HEK293 (cell line): ENCODE results near the gene SRPX.

Source experiments
- CTCF ChIA-PET: fragments of 350-600 bp; formaldehyde crosslinking; extraction: SDS; loops from one replicate; lab custom pipeline; 2021; ENCODE audit warnings: antibody characterized with exemption; lab: Yijun Ruan, JAX
- POLR2A ChIA-PET: fragments of 300-600 bp; formaldehyde crosslinking; extraction: SDS; loops from one replicate; lab custom pipeline; 2020; ENCODE audit warnings: antibody characterized with exemption, inconsistent platforms; lab: Yijun Ruan, JAX
- H3K27ac ChIP-seq: fragments of 200-500 bp; sonication (Bioruptor generic); 2 replicates; pipeline ENCODE4 v1.5.1; 2014; ENCODE audit warnings: low read depth, low read length, control low read depth, inconsistent platforms; ENCODE audit errors: extremely low read depth
- H3K36me3 ChIP-seq, 2 experiments: fragments of 200-500 bp in 1 of 2; sonication (Bioruptor generic) in 1 of 2; 1 replicate in 1 of 2; 2 replicates in 1 of 2; pipeline ENCODE4 v1.5.1; 2014 to 2017; ENCODE audit warnings: inconsistent platforms in 2 of 2, low read length in 2 of 2; ENCODE audit not compliant: control insufficient read depth in 2 of 2, insufficient read depth in 1 of 2
- H3K4me1 ChIP-seq: fragments of 200-500 bp; sonication (Bioruptor generic); 2 replicates; pipeline ENCODE4 v1.5.1; 2014; ENCODE audit warnings: mild to moderate bottlenecking, low read length, inconsistent platforms; ENCODE audit not compliant: control insufficient read depth, insufficient read depth
- H3K4me3 ChIP-seq: 2 replicates; pipeline ENCODE4 v1.5.1; 2011; ENCODE audit warnings: low read depth, mild to moderate bottlenecking, control low read depth, low read length, moderate library complexity
- H3K9me3 ChIP-seq: fragments of 200-500 bp; sonication (Bioruptor generic); 2 replicates; pipeline ENCODE4 v1.5.1; 2014; ENCODE audit warnings: low read depth, low read length, inconsistent platforms; ENCODE audit not compliant: control insufficient read depth, insufficient read depth
- BCL11A ChIP-seq: fragments of 450-650 bp; formaldehyde crosslinking; IDR thresholded peaks from 2 replicates; pipeline ENCODE4 v1.5.1; 2016; ENCODE audit warnings: low read depth, missing biosample characterization, missing genetic modification characterization
- ELK4 ChIP-seq: IDR thresholded peaks from 2 replicates; pipeline ENCODE4 v1.6.1; 2011; ENCODE audit warnings: mild to moderate bottlenecking, low read depth, low read length, borderline replicate concordance
- IKZF3 ChIP-seq: fragments of 450-650 bp; IDR thresholded peaks from 2 replicates; pipeline ENCODE4 v1.5.0; 2018; ENCODE audit warnings: missing biosample characterization, mild to moderate bottlenecking, missing genetic modification characterization, moderate library complexity
- PATZ1 ChIP-seq: fragments of 450-650 bp; formaldehyde crosslinking; IDR thresholded peaks from 2 replicates; pipeline ENCODE4 v1.5.1; 2016; ENCODE audit warnings: missing biosample characterization, missing genetic modification characterization
- SCRT2 ChIP-seq: fragments of 450-650 bp; formaldehyde crosslinking; IDR thresholded peaks from 2 replicates; pipeline ENCODE4 v1.5.1; 2016; ENCODE audit warnings: missing biosample characterization, missing genetic modification characterization
- ZBTB7A ChIP-seq: fragments of 450-650 bp; formaldehyde crosslinking; IDR thresholded peaks from 2 replicates; pipeline ENCODE4 v1.5.1; 2016; ENCODE audit warnings: low read depth, missing biosample characterization, missing genetic modification characterization
- ZNF112 ChIP-seq: fragments of 450-650 bp; formaldehyde crosslinking; IDR thresholded peaks from 2 replicates; pipeline ENCODE4 v1.5.0; 2017; ENCODE audit warnings: missing biosample characterization, missing genetic modification characterization
- ZNF140 ChIP-seq: fragments of 450-650 bp; formaldehyde crosslinking; IDR thresholded peaks from 2 replicates; pipeline ENCODE4 v1.5.1; 2016; ENCODE audit warnings: missing biosample characterization, missing genetic modification characterization
- ZNF157 ChIP-seq: fragments of 450-650 bp; formaldehyde crosslinking; IDR thresholded peaks from 2 replicates; pipeline ENCODE4 v1.5.1; 2016; ENCODE audit warnings: missing biosample characterization, missing genetic modification characterization
- ZNF19 ChIP-seq: fragments of 450-650 bp; formaldehyde crosslinking; IDR thresholded peaks from 2 replicates; pipeline ENCODE4; 2016; ENCODE audit warnings: missing biosample characterization, missing genetic modification characterization, low read depth
- ZNF2 ChIP-seq: fragments of 450-650 bp; formaldehyde crosslinking; IDR thresholded peaks from 2 replicates; pipeline ENCODE4 v1.5.1; 2016; ENCODE audit warnings: missing biosample characterization, missing genetic modification characterization
- ZNF214 ChIP-seq: fragments of 450-650 bp; formaldehyde crosslinking; IDR thresholded peaks from 2 replicates; pipeline ENCODE4 v1.5.1; 2017; ENCODE audit warnings: missing biosample characterization, mild to moderate bottlenecking, missing genetic modification characterization, borderline replicate concordance
- ZNF221 ChIP-seq: fragments of 450-650 bp; formaldehyde crosslinking; IDR thresholded peaks from 2 replicates; pipeline ENCODE4 v1.5.1; 2017; ENCODE audit warnings: missing biosample characterization, missing genetic modification characterization, borderline replicate concordance
- ZNF311 ChIP-seq: fragments of 450-650 bp; formaldehyde crosslinking; IDR thresholded peaks from 2 replicates; pipeline ENCODE4 v1.5.1; 2017; ENCODE audit warnings: missing biosample characterization, missing genetic modification characterization, borderline replicate concordance
- ZNF341 ChIP-seq: fragments of 450-650 bp; formaldehyde crosslinking; IDR thresholded peaks from 2 replicates; pipeline ENCODE4; 2016; ENCODE audit warnings: low read depth, missing biosample characterization, missing genetic modification characterization
- ZNF354C ChIP-seq: fragments of 450-650 bp; formaldehyde crosslinking; IDR thresholded peaks from 2 replicates; pipeline ENCODE4 v1.5.1; 2016; ENCODE audit warnings: missing biosample characterization, missing genetic modification characterization, low read depth, borderline replicate concordance
- ZNF37A ChIP-seq: fragments of 450-650 bp; IDR thresholded peaks from 2 replicates; pipeline ENCODE4 v1.5.1; 2018; ENCODE audit warnings: missing biosample characterization, missing genetic modification characterization
- ZNF48 ChIP-seq: fragments of 450-650 bp; formaldehyde crosslinking; IDR thresholded peaks from 2 replicates; pipeline ENCODE4 v1.5.1; 2016; ENCODE audit warnings: missing biosample characterization, missing genetic modification characterization
- ZNF513 ChIP-seq: fragments of 450-650 bp; IDR thresholded peaks from 2 replicates; pipeline ENCODE4 v1.5.1; 2018; ENCODE audit warnings: missing biosample characterization, missing genetic modification characterization
- ZNF596 ChIP-seq: fragments of 450-650 bp; IDR thresholded peaks from 2 replicates; pipeline ENCODE4 v1.5.0; 2018; ENCODE audit warnings: missing biosample characterization, mild to moderate bottlenecking, missing genetic modification characterization, moderate library complexity
- ZNF623 ChIP-seq: fragments of 450-650 bp; formaldehyde crosslinking; IDR thresholded peaks from 2 replicates; pipeline ENCODE4 v1.5.1; 2016; ENCODE audit warnings: missing biosample characterization, missing genetic modification characterization
- ZNF629 ChIP-seq: fragments of 450-650 bp; formaldehyde crosslinking; IDR thresholded peaks from 2 replicates; pipeline ENCODE4 v1.5.1; 2017; ENCODE audit warnings: missing biosample characterization, missing genetic modification characterization
- ZNF664 ChIP-seq: fragments of 450-650 bp; formaldehyde crosslinking; IDR thresholded peaks from 2 replicates; pipeline ENCODE4 v1.5.1; 2016; ENCODE audit warnings: missing biosample characterization, missing genetic modification characterization
- ZNF76 ChIP-seq: fragments of 450-650 bp; formaldehyde crosslinking; IDR thresholded peaks from 2 replicates; pipeline ENCODE4; 2016; ENCODE audit warnings: low read depth, missing biosample characterization, missing genetic modification characterization, borderline replicate concordance
- ZNF777 ChIP-seq: fragments of 450-650 bp; formaldehyde crosslinking; IDR thresholded peaks from 2 replicates; pipeline ENCODE4 v1.5.1; 2017; ENCODE audit warnings: missing biosample characterization, missing genetic modification characterization, borderline replicate concordance
- ZNF791 ChIP-seq: fragments of 450-650 bp; formaldehyde crosslinking; IDR thresholded peaks from 2 replicates; pipeline ENCODE4 v1.5.1; 2016; ENCODE audit warnings: missing biosample characterization, missing genetic modification characterization
- ZNF837 ChIP-seq: fragments of 450-650 bp; formaldehyde crosslinking; IDR thresholded peaks from 2 replicates; pipeline ENCODE4 v1.5.1; 2016; ENCODE audit warnings: missing biosample characterization, missing genetic modification characterization

The SRPX gene

GRCh38 chrX:38233891-38234667 lies 13.4 kb upstream of the SRPX start:
- no peaks in the 10 kb centered on the region for H3K4me1 ChIP-seq
- TF ChIP-seq ZNF76 (tag by site-specific recombination) = no peak
- ChIA-PET POLR2A (no interaction called here), CTCF (no interaction called here)
- no peak overlapping the region for H3K4me3 ChIP-seq
- no peaks in the 10 kb centered on the region for H3K36me3 ChIP-seq
- H3K9me3 ChIP-seq = no peaks in the 10 kb centered on the region; the same call in 1 of the 2 replicates
- H3K27ac ChIP-seq = no peak overlapping the region

GRCh38 chrX:38232079-38232686 lies 11.5 kb upstream of the SRPX start:
- CTCF ChIA-PET = interaction anchor here (0.6 to 2.4 kb wide), 2 partner anchors 13 to 32 kb away, joined by 4 to 10 read pairs; no protein-coding TSS in a partner anchor

GRCh38 chrX:38225093-38225492 lies 4.4 kb upstream of the SRPX start:
- no peak overlapping the region for H3K27ac ChIP-seq
- POLR2A ChIA-PET = no interaction called here
- no peaks in the 10 kb centered on the region for H3K36me3 ChIP-seq
- H3K4me3 ChIP-seq = no peak overlapping the region
- CTCF ChIA-PET = no interaction called here
- H3K4me1 ChIP-seq = no peaks in the 10 kb centered on the region
- H3K9me3 ChIP-seq = no peaks in the 10 kb centered on the region
- TF ChIP-seq PATZ1 (tag by site-specific recombination) = no peak
- no peak for TF ChIP-seq ZNF791 (tag by site-specific recombination)
- TF ChIP-seq SCRT2 (tag by site-specific recombination) = no peak
- TF ChIP-seq ZNF777 (tag by site-specific recombination) = no peak
- no peak for TF ChIP-seq ZNF19 (tag by site-specific recombination)
- TF ChIP-seq ZNF140 = no peak
- TF ChIP-seq ZNF354C (tag by site-specific recombination) = no peak
- TF ChIP-seq ZBTB7A (tag by site-specific recombination) = no peak
- no peak for TF ChIP-seq ZNF221 (tag by site-specific recombination)
- TF ChIP-seq ZNF664 (tag by site-specific recombination) = no peak
- TF ChIP-seq ZNF623 (tag by site-specific recombination) = no peak

More at GRCh38 chrX:38232079-38232686, 11.5 kb upstream of the SRPX start:
- TF ChIP-seq ZNF37A (no peak), BCL11A (tag by site-specific recombination) (no peak), ZNF629 (tag by site-specific recombination) (no peak), ZNF341 (tag by site-specific recombination) (no peak), ZNF76 (tag by site-specific recombination) (no peak), ZNF157 (tag by site-specific recombination) (no peak), ELK4 (no peak), ZNF311 (tag by site-specific recombination) (no peak), ZNF837 (no peak), ZNF513 (tag by site-specific recombination) (no peak), ZNF2 (no peak), ZNF214 (tag by site-specific recombination) (no peak), ZNF48 (no peak), ZNF112 (no peak), IKZF3 (tag by site-specific recombination) (no peak), ZNF140 (no peak), ZNF596 (no peak), ZNF19 (tag by site-specific recombination) (no peak)
- Histone ChIP-seq H3K27ac (no peak overlapping the region), H3K4me3 (no peak overlapping the region), H3K9me3 (no peaks in the 10 kb centered on the region; the same call in 1 of the 2 replicates), H3K4me1 (no peaks in the 10 kb centered on the region), H3K36me3 (no peaks in the 10 kb centered on the region)
- POLR2A ChIA-PET = no interaction called here
